Neutrophil (primary cell): ENCODE data around the gene RBP3.

Source experiments
- H3K27ac ChIP-seq: fragments of 200-600 bp; sonication (generic); 2 replicates; pipeline ENCODE4 v1.5.1; 2016; ENCODE audit warnings: mild to moderate bottlenecking, moderate library complexity
- H3K27me3 ChIP-seq: fragments of 200-600 bp; sonication (generic); 2 replicates; pipeline ENCODE4 v1.6.0; 2016; ENCODE audit warnings: mild to moderate bottlenecking
- H3K36me3 ChIP-seq: fragments of 200-600 bp; sonication (generic); 2 replicates; pipeline ENCODE4 v1.5.1; 2017
- H3K4me1 ChIP-seq, 2 experiments: fragments of 200-600 bp in 1 of 2; sonication (generic) in 1 of 2; 1 replicate in 1 of 2; 2 replicates in 1 of 2; pipeline versions ENCODE4 v1.5.1 to v1.6.1; 2013 to 2016; ENCODE audit warnings: low read depth in 1 of 2, low read length in 1 of 2, mild to moderate bottlenecking in 1 of 2, moderate library complexity in 1 of 2; ENCODE audit not compliant: control insufficient read depth in 1 of 2, insufficient read depth in 1 of 2
- H3K4me3 ChIP-seq, 2 experiments: fragments of 200-600 bp in 1 of 2; sonication (generic) in 1 of 2; 1 replicate in 1 of 2; 2 replicates in 1 of 2; pipeline ENCODE4 v1.5.1; 2013 to 2016; ENCODE audit warnings: low read depth in 1 of 2, low read length in 1 of 2, mild to moderate bottlenecking in 1 of 2, moderate library complexity in 1 of 2
- H3K9me3 ChIP-seq: fragments of 200-600 bp; sonication (generic); 2 replicates; pipeline ENCODE4 v1.5.1; 2016
- TF ChIP-seq, protein P1 (sequence below): fragments of 200-600 bp; sonication (generic); IDR thresholded peaks from 2 replicates; pipeline ENCODE4 v1.5.1; 2016; ENCODE audit warnings: antibody characterized with exemption

RBP3 gene

DNA sequence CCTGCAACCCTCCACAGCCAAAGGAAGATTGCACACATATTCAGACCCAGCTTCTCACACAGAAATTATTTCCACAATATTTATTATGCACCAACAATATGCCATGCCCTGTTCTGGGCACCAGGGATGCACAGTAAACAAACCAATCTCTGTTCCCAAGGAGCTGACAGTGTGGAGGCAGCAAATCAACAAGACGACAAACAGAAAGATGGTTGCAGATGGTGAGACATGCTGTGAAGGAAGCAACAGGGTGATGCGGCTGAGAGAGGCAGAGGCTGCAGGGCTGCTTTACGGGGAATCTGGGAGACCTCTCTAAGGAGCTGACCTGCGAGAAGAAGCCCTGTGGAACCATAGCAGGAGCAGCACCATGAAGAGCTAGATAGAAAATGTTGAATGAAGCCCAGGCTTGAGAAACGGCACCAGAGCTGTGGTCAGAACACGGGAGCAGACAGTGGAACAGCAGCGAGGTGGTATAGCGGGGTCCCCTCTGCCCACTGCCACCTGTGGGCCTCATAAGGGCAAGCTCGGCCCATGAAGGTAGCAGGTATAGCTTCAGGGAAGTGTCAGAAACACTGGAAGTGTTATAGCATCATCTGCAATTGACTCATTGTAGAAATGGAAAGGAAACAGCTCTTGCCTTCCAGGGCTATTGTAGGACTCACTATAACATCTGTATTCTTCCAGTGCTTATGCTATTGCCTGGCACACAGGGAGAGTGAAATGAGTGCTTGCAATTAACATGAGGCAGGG, 17.4 kb downstream of the RBP3 start:
- Histone ChIP-seq H3K27me3 (no peaks in the 10 kb centered on the region), H3K9me3 (no peaks in the 10 kb centered on the region), H3K36me3 (no peaks in the 10 kb centered on the region), H3K27ac (no peak overlapping the region), H3K4me1 (no peaks in the 10 kb centered on the region), H3K4me3 (no peak overlapping the region)
- TF ChIP-seq, protein P1, sequence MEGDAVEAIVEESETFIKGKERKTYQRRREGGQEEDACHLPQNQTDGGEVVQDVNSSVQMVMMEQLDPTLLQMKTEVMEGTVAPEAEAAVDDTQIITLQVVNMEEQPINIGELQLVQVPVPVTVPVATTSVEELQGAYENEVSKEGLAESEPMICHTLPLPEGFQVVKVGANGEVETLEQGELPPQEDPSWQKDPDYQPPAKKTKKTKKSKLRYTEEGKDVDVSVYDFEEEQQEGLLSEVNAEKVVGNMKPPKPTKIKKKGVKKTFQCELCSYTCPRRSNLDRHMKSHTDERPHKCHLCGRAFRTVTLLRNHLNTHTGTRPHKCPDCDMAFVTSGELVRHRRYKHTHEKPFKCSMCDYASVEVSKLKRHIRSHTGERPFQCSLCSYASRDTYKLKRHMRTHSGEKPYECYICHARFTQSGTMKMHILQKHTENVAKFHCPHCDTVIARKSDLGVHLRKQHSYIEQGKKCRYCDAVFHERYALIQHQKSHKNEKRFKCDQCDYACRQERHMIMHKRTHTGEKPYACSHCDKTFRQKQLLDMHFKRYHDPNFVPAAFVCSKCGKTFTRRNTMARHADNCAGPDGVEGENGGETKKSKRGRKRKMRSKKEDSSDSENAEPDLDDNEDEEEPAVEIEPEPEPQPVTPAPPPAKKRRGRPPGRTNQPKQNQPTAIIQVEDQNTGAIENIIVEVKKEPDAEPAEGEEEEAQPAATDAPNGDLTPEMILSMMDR, result no peak

DNA sequence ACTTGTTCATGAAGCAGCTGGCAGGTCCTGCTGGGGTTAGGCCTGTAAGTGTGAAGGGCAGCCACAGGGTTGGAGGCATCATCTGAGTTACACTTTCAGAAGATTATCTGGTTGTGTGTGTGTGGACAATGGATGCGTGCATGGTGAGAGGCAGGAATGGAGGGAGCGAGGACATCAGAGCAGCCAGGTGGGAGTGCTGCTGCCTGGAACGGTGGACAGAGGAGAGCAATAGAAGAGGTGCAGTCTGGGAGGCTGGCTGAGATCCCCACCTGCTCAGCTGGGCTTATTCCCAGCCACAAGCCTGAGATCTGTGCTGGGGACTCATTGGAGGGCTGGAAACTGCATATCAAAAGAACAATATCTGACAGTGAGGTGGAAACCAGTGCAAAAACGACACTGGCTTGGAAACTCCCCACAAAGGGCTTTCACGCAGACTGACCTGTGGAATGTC, 18.0 kb downstream of the RBP3 start:
- H3K4me3 ChIP-seq, result no peak overlapping the region
- H3K4me1 ChIP-seq, result no peaks in the 10 kb centered on the region
- TF ChIP-seq, protein P1, result no peak
- H3K9me3 ChIP-seq, result no peaks in the 10 kb centered on the region
- no peaks in the 10 kb centered on the region for H3K36me3 ChIP-seq
- H3K27ac ChIP-seq, result no peak overlapping the region
- H3K27me3 ChIP-seq, result no peaks in the 10 kb centered on the region

DNA sequence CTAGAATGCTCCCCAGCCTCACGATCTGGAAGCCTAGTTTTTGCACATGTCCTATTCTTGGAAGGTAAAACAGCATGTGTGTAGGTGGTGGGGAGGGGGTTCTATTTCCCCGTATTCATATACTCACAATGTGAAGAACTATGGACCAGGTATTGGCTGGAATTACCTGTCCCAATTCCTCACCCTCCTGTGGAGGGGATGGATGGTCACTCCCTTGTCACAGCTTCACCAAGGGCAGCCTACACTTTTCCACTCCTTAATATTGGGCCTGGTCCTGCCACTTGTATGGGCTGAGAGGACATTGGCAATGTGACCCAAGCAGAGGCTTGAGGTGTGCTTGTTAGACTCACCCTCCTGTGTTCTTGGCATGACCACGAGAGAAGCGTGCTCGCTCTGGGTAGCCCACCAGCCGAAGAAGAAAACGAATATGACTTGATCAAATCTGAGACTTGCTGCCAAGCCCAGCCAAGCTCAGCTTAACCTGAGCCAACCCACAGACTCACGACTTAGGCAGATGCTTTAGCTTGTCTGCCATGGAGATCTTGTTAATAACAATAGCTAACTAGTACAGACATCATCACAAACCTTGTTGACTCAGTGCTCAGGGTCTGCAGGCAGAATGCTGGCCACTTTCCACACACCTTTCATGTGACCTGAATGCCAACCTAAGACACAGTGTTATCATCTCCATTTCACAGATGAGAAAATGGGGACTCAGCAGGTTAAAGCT, 18.7 kb downstream of the RBP3 start:
- Histone ChIP-seq H3K36me3 (no peaks in the 10 kb centered on the region), H3K4me1 (no peaks in the 10 kb centered on the region), H3K27me3 (no peaks in the 10 kb centered on the region), H3K27ac (no peak overlapping the region), H3K4me3 (no peak overlapping the region), H3K9me3 (no peaks in the 10 kb centered on the region)
- TF ChIP-seq, protein P1, result no peak

DNA sequence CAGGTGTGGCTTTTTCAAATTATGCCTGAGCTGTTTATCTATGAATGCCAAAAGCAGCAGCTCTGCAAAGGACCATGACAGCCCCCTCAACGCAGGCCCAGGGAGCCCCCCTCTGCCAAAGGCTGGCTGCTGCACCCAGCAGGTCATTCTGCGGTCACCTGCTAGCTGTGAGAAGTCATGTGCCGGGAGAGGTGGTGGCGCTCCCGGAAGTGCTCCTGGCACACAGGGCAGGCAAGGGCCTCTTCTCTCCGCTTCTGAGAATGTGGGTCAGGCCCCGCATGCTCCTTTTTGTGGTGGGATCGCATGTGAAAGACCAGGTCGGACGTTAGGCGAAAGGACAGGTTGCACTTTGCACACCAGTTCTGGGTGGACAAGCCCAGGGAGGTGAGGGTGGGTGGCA, 19.5 kb downstream of the RBP3 start:
- Histone ChIP-seq H3K36me3 (no peaks in the 10 kb centered on the region), H3K9me3 (no peaks in the 10 kb centered on the region), H3K27me3 (no peaks in the 10 kb centered on the region), H3K27ac (no peak overlapping the region), H3K4me1 (no peaks in the 10 kb centered on the region), H3K4me3 (no peak overlapping the region)
- TF ChIP-seq, protein P1, result no peak

DNA sequence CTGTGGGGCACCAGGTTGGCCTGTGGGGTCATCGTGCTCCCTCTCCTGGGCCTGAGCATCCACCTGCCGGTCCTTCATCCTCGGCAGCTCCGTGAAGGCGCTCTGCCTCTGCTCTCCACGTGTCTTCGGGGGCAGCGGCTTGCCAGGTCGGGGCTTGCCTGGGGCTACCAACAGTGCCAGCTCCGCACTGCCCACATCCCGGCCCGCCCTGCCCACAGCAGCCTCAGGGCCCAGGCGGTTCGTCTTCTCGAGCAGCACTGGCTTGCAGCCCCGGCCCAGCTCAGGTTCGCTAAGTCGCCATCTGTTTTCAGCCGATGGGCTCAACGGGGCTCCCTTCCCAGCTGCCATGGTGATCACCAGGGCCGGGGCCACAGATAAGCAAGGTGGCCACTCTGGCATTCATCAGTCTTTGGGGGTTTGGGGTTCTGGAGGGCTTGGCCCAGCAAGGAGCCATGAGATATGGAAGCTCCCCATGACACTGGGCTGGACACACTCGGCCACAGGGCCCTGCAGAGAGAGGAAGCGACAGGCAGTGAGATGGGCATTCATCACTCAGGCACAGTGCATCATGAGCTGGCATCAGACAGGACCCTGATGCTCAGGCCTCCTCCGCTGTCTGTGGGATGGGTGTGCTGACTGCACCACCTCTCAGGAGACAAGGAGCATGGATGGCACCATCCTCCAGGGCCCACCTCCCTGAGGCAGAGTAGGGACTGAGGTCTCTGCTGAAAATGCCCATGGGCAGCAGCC, 20.4 kb downstream of the RBP3 start:
- H3K27me3 ChIP-seq, result no peaks in the 10 kb centered on the region
- no peak overlapping the region for H3K4me3 ChIP-seq
- H3K9me3 ChIP-seq, result no peaks in the 10 kb centered on the region
- no peak overlapping the region for H3K27ac ChIP-seq
- no peaks in the 10 kb centered on the region for H3K4me1 ChIP-seq
- no peaks in the 10 kb centered on the region for H3K36me3 ChIP-seq
- TF ChIP-seq, protein P1, result no peak
